ENCODE data around the gene LMTK2.

The LMTK2 gene

GRCh38 chr7:98156700-98157099 is 50.0 kb downstream of the LMTK2 start:
- no peak overlapping the region for H3K4me3 ChIP-seq (ENCODE audit: low read depth, low read length)
- no peak for TF ChIP-seq CTCF (IDR thresholded peaks at IDR 0.05; ENCODE audit: low read depth, low read length)

GRCh38 chr7:98157761-98158160 is 51.1 kb downstream of the LMTK2 start:
- no peak overlapping the region for H3K4me3 ChIP-seq (ENCODE audit: low read depth, low read length)
- no peak for TF ChIP-seq CTCF (IDR thresholded peaks at IDR 0.05; ENCODE audit: low read depth, low read length)

- no peak overlapping the region for H3K4me3 ChIP-seq (ENCODE audit: low read depth, low read length)
- TF ChIP-seq CTCF (IDR thresholded peaks at IDR 0.05; ENCODE audit: low read depth, low read length): no peak
Measured at GRCh38 chr7:98162758-98163157, 56.1 kb downstream of the LMTK2 start.

- no peak for TF ChIP-seq CTCF (IDR thresholded peaks at IDR 0.05; ENCODE audit: low read depth, low read length)
- H3K4me3 ChIP-seq (ENCODE audit: low read depth, low read length): no peak overlapping the region
Measured at GRCh38 chr7:98163269-98163668, 56.6 kb downstream of the LMTK2 start.

- no peak overlapping the region for H3K4me3 ChIP-seq (ENCODE audit: low read depth, low read length)
- TF ChIP-seq CTCF (IDR thresholded peaks at IDR 0.05; ENCODE audit: low read depth, low read length): no peak
Measured at GRCh38 chr7:98163704-98164494, 57.2 kb downstream of the LMTK2 start.

GRCh38 chr7:98165827-98166667 is 59.4 kb downstream of the LMTK2 start:
- no peak overlapping the region for H3K4me3 ChIP-seq (ENCODE audit: low read depth, low read length)
- TF ChIP-seq CTCF (IDR thresholded peaks at IDR 0.05; ENCODE audit: low read depth, low read length): peak; percentile 52

- no peak for TF ChIP-seq CTCF (IDR thresholded peaks at IDR 0.05; ENCODE audit: low read depth, low read length)
- no peak overlapping the region for H3K4me3 ChIP-seq (ENCODE audit: low read depth, low read length)
Measured at GRCh38 chr7:98166668-98166970, 60.0 kb downstream of the LMTK2 start.
